ENCODE data around the gene PPIE. TPM values are rescaled to one million over a fixed set of nuclear protein-coding genes. Genes with fewer than 3 reads are reported as not detected.

PPIE gene
- total and polyA plus RNA-seq, 7 donors, result 23.5 to 53.2 (median 34.3) TPM

- Histone ChIP-seq H3K27ac (no peak overlapping the region), H3K9me3 (no peaks in the 10 kb centered on the region), H3K4me1 (peaks cover 2% of the 10 kb centered on the region), H3K36me3 (ENCODE audit: insufficient read depth in 1 of 2, low read depth in 1 of 2) (peaks cover 20 to 100% of the 10 kb centered on the region in 2 donors), H3K27me3 (ENCODE audit: insufficient read depth in 3 of 3, low read length in 2 of 3) (no peaks in the 10 kb centered on the region), H3K4me3 (no peak overlapping the region)
- ATAC-seq (no peak), DNase-seq (no peak)
- 94% methylated on average over 16 of the region's 16 CpGs for WGBS, 3 donors
- intact Hi-C loops (cut with DNase I), result no loop called here
- TF ChIP-seq CTCF (IDR thresholded peaks at IDR 0.05), result no peak
These were observed 6.5 kb downstream of the PPIE start for GRCh38 chr1:39745016-39745670.

GRCh38 chr1:39751595-39751994 lies 12.9 kb downstream of the PPIE start:
- TF ChIP-seq CTCF (IDR thresholded peaks at IDR 0.05), result no peak
- Histone ChIP-seq H3K4me3 (no peak overlapping the region), H3K36me3 (ENCODE audit: insufficient read depth in 1 of 2, low read depth in 1 of 2) (peaks cover 4 to 100% of the 10 kb centered on the region in 2 donors), H3K4me1 (no peaks in the 10 kb centered on the region), H3K9me3 (no peaks in the 10 kb centered on the region), H3K27me3 (ENCODE audit: insufficient read depth in 3 of 3, low read length in 2 of 3) (no peaks in the 10 kb centered on the region), H3K27ac (no peak overlapping the region)
- WGBS, 3 donors, result 95 to 97% (median 96%) methylated on average over 7 of the region's 7 CpGs
- ATAC-seq, result no peak
- DNase-seq, result no peak
- intact Hi-C loops (cut with DNase I), result no loop called here

GRCh38 chr1:39752703-39753102 lies 14.0 kb downstream of the PPIE start:
- ATAC-seq, result no peak
- H3K9me3 ChIP-seq, result no peaks in the 10 kb centered on the region
- WGBS, 3 donors, result 87 to 97% (median 89%) methylated on average over 6 of the region's 6 CpGs
- no peak overlapping the region for H3K27ac ChIP-seq
- intact Hi-C loops (cut with DNase I), result no loop called here
- peaks cover 0 to 100% of the 10 kb centered on the region in 2 donors for H3K36me3 ChIP-seq (ENCODE audit: insufficient read depth in 1 of 2, low read depth in 1 of 2)
- no peaks in the 10 kb centered on the region for H3K4me1 ChIP-seq
- no peaks in the 10 kb centered on the region for H3K27me3 ChIP-seq (ENCODE audit: insufficient read depth in 3 of 3, low read length in 2 of 3)
- no peak for TF ChIP-seq CTCF (IDR thresholded peaks at IDR 0.05)
- no peak overlapping the region for H3K4me3 ChIP-seq
- no peak for DNase-seq

- H3K9me3 ChIP-seq, result no peaks in the 10 kb centered on the region
- no peak for TF ChIP-seq CTCF (IDR thresholded peaks at IDR 0.05)
- no peak overlapping the region for H3K4me3 ChIP-seq
- ATAC-seq (no peak), DNase-seq (no peak)
- no peaks in the 10 kb centered on the region for H3K4me1 ChIP-seq
- H3K27ac ChIP-seq, result no peak overlapping the region
- no peaks in the 10 kb centered on the region for H3K27me3 ChIP-seq (ENCODE audit: insufficient read depth in 3 of 3, low read length in 2 of 3)
- 85 to 93% (median 90%) methylated on average over 16 of the region's 16 CpGs for WGBS, 3 donors
- intact Hi-C loops (cut with DNase I), result no loop called here
- H3K36me3 ChIP-seq (ENCODE audit: insufficient read depth in 1 of 2, low read depth in 1 of 2), result peaks cover 0 to 100% of the 10 kb centered on the region in 2 donors
These were observed 14.7 kb downstream of the PPIE start for GRCh38 chr1:39753132-39754025.

All from psoas muscle (tissue), 8 donors.